Activated CD4-positive, alpha-beta T cell treated with anti-CD3 and anti-CD28 coated beads, Interleukin-2, Interleukin-6, amounts not matched to agents 100 ng/mL and 50 ng/mL, durations not matched to agents 16 hours and 8 hours (primary cell): ENCODE measurements around the gene PCBD2.
A peak's percentile ranks its signal among the peaks of the same experiment; 100 is the strongest.
"Not testable (repeated sequence)": the region's sequence is repeated elsewhere in the genome, so short reads cannot be mapped to it uniquely, and the experiment has no call there.

Experiments used
- DNase-seq: peaks from one replicate; pipeline ENCODE4 v3.0.0-alpha.2; 2020

PCBD2 gene

DNA sequence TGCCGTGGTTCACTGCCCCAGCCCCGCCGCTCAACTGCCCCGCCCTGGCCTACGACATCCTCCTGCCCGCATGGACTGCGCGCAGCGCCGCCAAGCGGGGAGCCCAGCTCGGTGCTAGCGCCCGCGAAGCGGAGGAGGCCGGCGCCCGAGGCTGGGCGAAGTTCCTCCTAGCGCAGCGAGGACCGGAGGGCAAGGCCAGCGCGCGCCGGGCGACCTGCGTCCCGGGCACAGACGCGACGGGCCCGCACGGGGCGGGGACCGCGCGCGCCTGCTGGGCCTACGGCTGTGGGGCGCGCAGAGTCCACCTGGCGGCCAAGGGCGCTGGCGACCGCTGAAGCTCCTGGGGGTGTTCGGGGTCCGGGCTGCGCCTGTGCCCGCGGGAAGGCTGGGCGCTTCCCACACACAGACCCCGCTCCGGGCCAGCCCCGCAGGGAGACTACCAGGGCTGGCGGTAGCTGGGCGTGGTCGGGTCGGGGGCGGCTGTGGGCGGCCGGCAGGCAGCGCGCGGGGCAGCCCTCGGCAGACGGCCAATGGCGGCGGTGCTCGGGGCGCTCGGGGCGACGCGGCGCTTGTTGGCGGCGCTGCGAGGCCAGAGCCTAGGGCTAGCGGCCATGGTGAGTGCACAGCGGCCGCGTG is at the start of gene PCBD2:
Gene PCBD2 (plus strand): TSS at position 522 of the 636 bp plus-strand sequence. CDS start 9 bp downstream, at position 531.
- DNase-seq, result peak; percentile 96

DNA sequence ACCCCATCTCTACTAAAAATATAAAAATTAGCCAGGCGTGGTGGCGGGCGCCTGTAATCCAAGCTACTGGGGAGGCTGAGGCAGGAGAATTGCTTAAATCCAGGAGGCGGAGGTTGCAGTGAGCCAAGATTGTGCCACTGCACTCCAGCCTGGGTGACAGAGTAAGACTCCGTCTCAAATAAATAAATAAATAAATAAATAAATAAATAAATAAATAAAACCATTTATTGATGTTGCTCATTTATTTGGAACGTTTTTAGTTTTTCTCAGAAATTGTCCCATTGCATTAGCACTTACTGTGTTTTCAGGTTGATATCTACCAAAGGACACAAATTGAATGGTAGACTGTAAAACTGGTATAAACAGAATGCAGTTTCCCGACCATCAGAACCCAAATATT is 48.5 kb upstream of the PCBD2 start:
- not testable (repeated sequence) for DNase-seq

GRCh38 chr5:134857401-134857800 is 47.5 kb upstream of the PCBD2 start:
- no peak for DNase-seq

DNA sequence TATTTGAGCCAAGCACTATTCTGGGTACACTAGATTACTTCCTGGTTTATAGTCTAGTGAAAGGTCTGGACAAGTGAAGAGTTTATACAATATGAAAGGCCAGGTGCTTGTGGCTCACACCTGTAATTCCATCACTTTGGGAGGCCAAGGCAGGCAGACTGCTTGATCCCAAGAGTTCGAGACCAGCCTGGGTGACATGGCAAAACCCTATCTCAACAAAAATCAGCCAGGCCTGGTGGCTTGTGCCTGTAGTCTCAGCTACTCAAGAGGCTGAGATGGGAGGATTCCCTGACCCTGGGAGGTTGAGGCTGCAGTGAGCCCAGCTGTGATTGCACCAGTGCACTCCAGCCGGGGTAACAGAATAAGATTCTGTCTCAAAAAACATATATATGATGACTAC is 40.2 kb upstream of the PCBD2 start:
- no peak for DNase-seq

GRCh38 chr5:134873494-134873893 is 31.4 kb upstream of the PCBD2 start:
- DNase-seq, result peak; percentile 31

DNA sequence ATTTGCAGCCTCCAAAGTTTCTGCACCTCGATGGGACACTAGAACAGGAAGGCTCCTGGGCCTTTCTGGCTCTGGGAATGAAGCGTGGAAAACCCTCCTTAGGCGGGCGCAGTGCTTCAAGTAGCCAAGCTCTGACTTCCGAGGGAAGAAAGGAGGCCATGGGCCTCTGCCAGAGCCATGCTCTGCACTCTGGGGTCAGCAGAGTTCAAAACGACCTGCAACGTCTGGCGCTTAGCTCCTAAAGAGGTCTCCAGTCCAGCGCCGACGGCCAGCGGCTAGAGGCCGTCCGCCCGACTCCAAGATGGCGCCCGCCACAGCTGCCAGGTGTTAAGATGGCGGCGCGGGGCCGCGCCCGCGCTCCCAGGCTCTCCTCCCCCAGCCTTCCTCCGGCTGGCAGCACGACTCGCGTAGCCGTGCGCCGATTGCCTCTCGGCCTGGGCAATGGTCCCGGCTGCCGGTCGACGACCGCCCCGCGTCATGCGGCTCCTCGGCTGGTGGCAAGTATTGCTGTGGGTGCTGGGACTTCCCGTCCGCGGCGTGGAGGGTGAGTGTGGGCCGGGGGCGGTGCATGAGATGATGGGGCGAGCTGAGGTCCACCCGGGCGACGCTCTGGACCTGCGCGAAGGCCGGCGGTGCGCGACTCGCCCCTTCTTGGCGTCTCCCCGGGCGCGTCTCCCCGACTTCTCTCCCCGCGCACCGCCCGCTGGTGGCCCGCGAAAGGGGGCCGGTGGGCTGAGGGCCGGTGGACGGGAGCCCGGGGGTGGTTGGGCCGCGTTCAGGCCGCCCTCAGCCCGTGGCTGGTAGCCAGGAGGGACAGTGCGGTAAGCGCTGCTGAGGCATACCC is 30.7 kb upstream of the PCBD2 start, which contains the start of gene TXNDC15:
Gene TXNDC15 (plus strand): TSS at position 385 of the 844 bp plus-strand sequence. CDS start 57 bp downstream, at position 442.
- DNase-seq, result peak; percentile 87

DNA sequence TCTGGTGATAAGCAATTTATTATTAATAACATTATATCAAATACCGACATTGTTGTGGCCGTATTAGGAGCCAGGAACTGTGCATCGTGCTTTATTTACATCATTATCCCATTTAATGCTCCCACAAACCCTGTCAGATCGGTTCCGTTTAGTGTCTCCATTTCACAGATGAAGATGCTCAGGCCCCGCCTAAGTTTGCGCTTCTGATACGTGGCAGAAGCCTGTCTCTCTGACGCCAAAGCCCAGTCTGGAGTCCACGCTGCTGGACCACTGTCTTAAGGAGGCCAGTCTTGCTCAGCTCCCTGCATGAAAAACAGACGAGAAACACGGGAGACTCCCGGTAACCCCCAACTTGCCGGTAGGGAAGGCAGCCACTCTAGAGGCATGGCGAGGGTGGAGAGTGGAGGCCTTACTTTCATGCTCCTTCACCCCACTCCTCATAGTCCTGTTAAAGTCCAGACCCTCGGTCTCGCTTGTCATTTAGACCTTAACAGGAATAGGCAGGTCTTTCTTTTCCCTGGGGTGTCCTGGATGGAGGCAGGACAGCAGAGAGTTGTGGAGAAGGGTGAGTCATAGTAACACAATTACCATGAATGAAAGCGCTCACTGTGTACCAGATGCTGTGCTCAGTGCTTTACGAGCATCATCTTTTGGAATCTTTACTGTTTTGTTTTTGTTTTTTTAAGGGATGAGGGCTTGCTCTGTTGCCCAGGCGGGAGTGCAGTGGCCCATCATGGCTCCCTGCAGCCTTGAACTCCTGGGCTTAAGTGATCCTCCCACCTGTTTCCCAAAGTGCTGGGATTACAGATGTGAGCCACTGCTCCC is 29.9 kb upstream of the PCBD2 start:
- DNase-seq, result peak; percentile 65

DNA sequence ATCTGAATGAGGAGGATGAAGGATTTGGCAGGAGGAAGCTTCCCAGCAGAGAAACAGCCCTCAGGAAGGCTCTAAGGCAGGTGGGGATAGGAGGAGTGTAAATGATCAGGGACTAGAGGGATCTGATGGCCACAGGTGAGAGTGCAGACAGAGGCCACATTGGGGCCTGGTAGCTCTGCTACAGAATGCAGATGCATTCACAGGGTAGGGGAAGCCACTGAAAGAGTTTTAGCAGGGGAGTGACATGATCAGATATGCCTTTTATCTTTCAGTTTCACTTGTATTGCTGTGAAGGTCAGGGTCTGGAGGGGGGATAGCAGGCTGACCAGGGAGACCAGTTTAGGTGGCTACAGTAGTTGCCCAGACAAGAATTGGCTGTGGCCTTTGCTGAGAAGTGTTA is 27.8 kb upstream of the PCBD2 start:
- no peak for DNase-seq

DNA sequence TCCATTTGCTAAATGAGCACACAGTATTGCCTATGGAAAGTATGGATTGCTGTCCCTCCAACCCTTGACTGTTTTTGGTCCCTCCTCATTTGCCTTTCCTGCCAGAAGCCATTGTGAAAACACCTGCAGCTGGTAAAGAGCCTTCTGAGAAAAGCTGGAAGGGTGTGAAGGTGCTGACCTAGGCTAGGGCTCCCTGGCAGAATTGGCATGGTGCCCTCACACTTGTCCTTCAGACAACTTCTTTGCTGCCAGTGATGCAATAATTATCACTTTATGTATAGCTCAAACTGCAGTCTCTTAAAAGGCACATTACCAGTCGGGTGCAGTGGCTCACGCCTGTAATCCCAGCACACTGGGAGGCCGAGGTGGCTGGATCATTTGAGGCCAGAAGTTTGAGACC is 26.5 kb upstream of the PCBD2 start:
- DNase-seq, result no peak

DNA sequence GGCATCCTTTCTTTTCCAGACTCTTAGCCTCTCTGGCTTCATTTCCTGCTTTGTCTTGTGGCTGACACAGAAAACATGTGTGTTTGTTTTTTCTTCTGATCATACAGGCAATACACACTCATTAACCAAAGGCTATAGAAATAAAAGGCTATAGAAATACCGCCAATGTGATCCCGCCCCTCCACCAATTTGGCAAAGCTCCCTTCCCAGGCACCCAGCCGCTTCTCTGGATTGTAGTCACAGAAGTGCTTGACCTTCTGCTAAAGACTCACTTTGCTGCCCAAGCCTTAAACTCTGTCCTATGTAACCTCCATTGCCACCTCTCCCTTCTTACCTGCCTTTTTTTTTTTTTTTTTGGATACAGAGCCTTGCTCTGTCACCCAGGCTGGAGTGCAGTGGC is 25.5 kb upstream of the PCBD2 start:
- DNase-seq, result no peak

- DNase-seq, result not testable (repeated sequence)
Measured at GRCh38 chr5:134880937-134881336, 24.0 kb upstream of the PCBD2 start.

GRCh38 chr5:134881711-134882110 is 23.2 kb upstream of the PCBD2 start:
- not testable (repeated sequence) for DNase-seq

DNA sequence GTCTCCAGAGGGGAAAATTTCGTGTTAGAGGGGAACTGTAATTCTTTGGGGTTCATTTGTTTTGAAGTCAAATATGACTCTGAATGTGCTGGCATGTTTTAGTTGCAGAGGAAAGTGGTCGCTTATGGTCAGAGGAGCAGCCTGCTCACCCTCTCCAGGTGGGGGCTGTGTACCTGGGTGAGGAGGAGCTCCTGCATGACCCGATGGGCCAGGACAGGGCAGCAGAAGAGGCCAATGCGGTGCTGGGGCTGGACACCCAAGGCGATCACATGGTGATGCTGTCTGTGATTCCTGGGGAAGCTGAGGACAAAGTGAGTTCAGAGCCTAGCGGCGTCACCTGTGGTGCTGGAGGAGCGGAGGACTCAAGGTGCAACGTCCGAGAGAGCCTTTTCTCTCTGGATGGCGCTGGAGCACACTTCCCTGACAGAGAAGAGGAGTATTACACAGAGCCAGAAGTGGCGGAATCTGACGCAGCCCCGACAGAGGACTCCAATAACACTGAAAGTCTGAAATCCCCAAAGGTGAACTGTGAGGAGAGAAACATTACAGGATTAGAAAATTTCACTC is 17.3 kb upstream of the PCBD2 start:
- no peak for DNase-seq

DNA sequence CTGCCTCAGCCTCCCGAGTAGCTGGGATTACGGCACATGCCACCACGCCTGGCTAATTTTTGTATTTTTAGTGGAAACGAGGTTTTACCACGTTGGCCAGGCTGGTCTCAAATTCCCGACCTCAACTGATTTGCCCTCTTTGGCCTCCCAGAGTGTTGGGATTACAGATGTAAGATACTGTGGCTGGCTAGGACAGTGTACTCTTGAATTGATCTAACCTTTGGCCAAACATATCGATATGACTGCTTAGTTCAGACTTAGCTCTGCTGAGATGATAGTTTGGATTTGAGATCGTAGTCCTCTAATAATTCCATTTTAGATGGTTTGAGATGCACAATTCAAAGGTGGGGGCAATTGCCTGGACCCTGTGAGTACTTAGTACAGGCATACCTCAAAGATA is 15.6 kb upstream of the PCBD2 start:
- DNase-seq, result no peak

DNA sequence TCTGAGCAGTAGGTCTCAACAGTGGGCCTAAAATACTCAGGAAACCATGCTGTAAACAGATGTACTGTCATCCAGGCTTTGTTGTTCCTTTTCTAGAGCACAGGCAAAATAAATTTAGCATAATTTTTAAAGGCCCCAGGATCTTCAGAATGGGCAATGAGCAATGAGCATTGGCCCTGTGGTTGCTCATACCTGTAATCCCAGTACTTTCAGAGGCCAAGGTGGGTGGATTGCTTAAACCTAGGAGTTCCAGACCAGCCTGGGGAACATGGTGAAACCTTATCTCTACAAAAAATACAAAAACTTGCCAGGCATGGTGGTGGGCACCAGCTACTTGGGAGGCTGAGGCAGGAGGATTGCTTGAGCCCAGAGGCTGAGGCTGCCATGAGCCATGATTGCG is 13.5 kb upstream of the PCBD2 start:
- DNase-seq, result no peak

DNA sequence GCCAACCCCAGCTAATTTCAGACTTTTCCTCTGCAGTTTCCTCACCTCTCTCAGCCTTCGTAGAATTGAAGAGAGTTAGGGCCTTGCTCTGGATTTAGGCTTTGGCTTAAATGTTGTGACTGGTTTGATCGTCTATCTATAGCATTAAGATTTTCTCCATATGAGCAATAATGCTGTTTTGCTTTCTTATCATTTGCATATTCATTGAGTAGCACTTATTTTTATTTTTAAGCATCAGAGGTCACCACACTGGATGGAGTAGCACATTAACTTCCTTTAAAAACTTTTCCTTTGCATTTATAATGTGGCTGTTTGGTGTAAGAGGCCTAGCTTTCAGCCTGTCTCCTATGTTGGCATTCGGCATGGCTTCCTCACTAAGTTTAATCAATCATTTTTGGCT is 12.6 kb upstream of the PCBD2 start:
- no peak for DNase-seq

DNA sequence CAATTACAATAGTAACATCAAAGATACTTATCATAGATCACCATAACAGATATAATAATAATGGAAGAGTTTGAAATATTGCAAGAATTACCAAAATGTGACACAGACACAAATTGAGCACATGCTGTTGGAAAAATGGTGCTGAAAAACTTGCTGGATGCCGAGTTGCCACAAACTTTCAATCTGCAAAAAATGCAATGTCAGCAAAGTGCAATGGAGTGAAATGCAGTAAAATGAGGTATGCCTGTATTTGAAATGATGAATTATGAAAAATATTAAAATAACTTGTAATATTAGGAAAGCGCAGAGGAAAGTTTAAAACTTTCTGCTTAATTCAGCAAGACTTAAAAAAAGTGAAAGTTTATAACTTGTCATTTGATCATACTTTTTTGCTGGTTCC is 12.0 kb upstream of the PCBD2 start:
- DNase-seq, result no peak

GRCh38 chr5:134893748-134894505 is 11.0 kb upstream of the PCBD2 start:
- DNase-seq, result no peak

DNA sequence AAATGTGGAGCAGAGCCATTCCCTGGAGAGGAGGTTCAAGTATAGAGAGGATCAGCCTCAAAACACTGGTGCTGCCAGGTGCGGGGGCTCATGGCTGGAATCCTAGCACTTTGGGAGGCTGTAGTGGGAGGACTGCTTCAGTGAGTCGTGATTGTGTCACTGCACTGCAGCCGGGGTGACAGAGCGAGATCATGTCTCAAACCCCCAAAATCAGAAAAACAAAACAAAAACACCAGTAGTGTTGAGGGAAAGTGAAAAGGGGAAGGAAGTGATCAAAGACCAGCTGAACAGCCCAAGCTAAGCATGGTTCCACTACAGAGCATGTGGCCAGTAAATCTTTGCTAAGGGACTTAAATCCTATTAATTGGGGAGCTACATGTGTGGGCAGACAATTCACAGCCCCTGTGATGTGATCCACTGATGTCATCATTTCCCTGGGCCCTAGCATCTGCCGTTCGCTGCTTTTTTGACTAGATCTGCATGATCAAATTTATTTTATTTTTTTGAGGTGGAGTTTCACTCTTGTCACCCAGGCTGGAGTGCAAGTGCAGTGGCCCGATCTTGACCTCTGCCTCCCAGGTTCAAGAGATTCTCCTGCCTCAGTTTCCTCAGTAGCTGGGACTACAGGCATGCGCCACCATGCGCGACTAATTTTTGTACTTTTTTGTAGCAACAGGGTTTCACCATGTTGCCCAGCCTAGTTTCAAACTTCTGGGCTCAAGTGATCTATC is 2.7 kb upstream of the PCBD2 start:
- no peak for DNase-seq

- peak; percentile 70 for DNase-seq
Measured at GRCh38 chr5:134905246-134905996, 490 bp downstream of the PCBD2 start.

DNA sequence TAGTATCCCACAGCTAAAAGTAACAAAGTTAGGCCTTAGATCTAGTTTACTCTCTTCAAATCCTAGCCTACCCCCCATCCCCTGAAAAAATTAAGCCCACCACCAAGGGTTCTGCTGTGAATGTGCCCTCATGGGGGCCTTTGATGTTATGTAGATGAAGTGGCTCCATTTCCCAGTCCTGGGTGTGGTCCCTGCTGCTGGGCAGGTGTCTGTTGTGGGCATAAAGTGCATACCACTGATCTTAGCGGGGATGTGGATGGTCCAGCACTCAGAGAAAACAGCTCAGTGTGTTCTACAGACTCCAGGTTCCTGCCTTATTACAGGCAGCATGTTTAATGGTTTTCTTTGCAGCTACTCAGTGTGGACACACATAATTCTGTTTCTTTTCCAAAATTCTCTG is 1.9 kb downstream of the PCBD2 start:
- no peak for DNase-seq
